ENCODE measurements around the gene MED19. TPM values are rescaled to one million over a fixed set of nuclear protein-coding genes. Genes with fewer than 3 reads are reported as not detected.
"Not testable (repeated sequence)": the region's sequence is repeated elsewhere in the genome, so short reads cannot be mapped to it uniquely, and the experiment has no call there.

MED19 gene
- total RNA-seq, 1 donor from 2014 or later, result 19.7 TPM

DNA sequence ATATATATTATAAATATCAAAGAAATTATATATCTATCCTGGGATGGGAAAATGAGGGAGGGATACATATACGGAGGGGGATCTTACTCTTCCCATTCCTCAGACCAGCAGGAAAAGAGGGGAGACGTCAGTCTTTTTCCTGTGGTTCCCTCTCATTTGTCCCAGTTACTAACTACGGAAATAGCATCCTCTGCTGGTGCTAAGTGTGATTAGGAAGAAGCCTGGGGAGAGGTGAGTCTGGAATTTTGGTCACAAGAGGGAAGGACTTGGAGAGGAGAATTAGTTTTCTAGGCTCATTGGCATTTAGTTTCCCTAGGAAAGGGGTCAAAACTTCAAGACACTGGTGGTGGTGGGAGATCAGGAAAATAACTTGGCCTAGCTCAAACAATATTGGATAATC, 11.6 kb downstream of the MED19 start:
- Mint-ChIP-seq H3K27me3 (ENCODE audit: low read depth) (no peaks in the 10 kb centered on the region), H3K4me3 (no peak overlapping the region), H3K9me3 (no peaks in the 10 kb centered on the region), H3K4me1 (no peaks in the 10 kb centered on the region), H3K27ac (no peak overlapping the region), H3K36me3 (peaks cover 42% of the 10 kb centered on the region)
- no peak for TF ChIP-seq CTCF (IDR thresholded peaks at IDR 0.05; ENCODE audit: unreplicated experiment)
- no peak for DNase-seq (ENCODE audit: low spot score in 2 of 2, unreplicated experiment in 2 of 2)

- no peak for TF ChIP-seq CTCF (IDR thresholded peaks at IDR 0.05; ENCODE audit: unreplicated experiment)
- Mint-ChIP-seq H3K36me3 (peaks cover 42% of the 10 kb centered on the region), H3K4me1 (no peaks in the 10 kb centered on the region), H3K27me3 (ENCODE audit: low read depth) (no peaks in the 10 kb centered on the region), H3K27ac (no peak overlapping the region), H3K9me3 (no peaks in the 10 kb centered on the region), H3K4me3 (no peak overlapping the region)
- no peak for DNase-seq (ENCODE audit: low spot score in 2 of 2, unreplicated experiment in 2 of 2)
Measured at GRCh38 chr11:57699813-57700212, 12.2 kb downstream of the MED19 start.

GRCh38 chr11:57698843-57699365, 13.1 kb downstream of the MED19 start:
- Mint-ChIP-seq H3K27ac (no peak overlapping the region), H3K4me3 (no peak overlapping the region)

GRCh38 chr11:57690474-57690873, 21.5 kb downstream of the MED19 start:
- H3K9me3 Mint-ChIP-seq; H3K4me3 Mint-ChIP-seq; H3K4me1 Mint-ChIP-seq; DNase-seq (ENCODE audit: low spot score in 2 of 2, unreplicated experiment in 2 of 2); H3K27ac Mint-ChIP-seq; H3K27me3 Mint-ChIP-seq (ENCODE audit: low read depth): not testable (repeated sequence)
- peaks cover 30% of the 10 kb centered on the region for H3K36me3 Mint-ChIP-seq

More at GRCh38 chr11:57698843-57699365, 13.1 kb downstream of the MED19 start:
- no peak for TF ChIP-seq CTCF (IDR thresholded peaks at IDR 0.05; ENCODE audit: unreplicated experiment)
- Mint-ChIP-seq H3K27me3 (ENCODE audit: low read depth) (no peaks in the 10 kb centered on the region), H3K36me3 (peaks cover 37% of the 10 kb centered on the region), H3K4me1 (no peaks in the 10 kb centered on the region), H3K9me3 (no peaks in the 10 kb centered on the region)
- no peak for DNase-seq (ENCODE audit: low spot score in 2 of 2, unreplicated experiment in 2 of 2)

- no peaks in the 10 kb centered on the region for H3K27me3 Mint-ChIP-seq (ENCODE audit: low read depth)
- DNase-seq (ENCODE audit: low spot score in 2 of 2, unreplicated experiment in 2 of 2), result no peak
- H3K27ac Mint-ChIP-seq, result no peak overlapping the region
- H3K4me1 Mint-ChIP-seq, result no peaks in the 10 kb centered on the region
- no peak overlapping the region for H3K4me3 Mint-ChIP-seq
- H3K36me3 Mint-ChIP-seq, result peaks cover 26% of the 10 kb centered on the region
- no peak for TF ChIP-seq CTCF (IDR thresholded peaks at IDR 0.05; ENCODE audit: unreplicated experiment)
- H3K9me3 Mint-ChIP-seq, result no peaks in the 10 kb centered on the region
Measured at GRCh38 chr11:57681168-57681567, 30.8 kb downstream of the MED19 start.

GRCh38 chr11:57680552-57680874, 31.5 kb downstream of the MED19 start:
- Mint-ChIP-seq H3K4me3 (no peak overlapping the region), H3K9me3 (no peaks in the 10 kb centered on the region), H3K4me1 (peaks cover 4% of the 10 kb centered on the region), H3K27ac (no peak overlapping the region), H3K27me3 (ENCODE audit: low read depth) (no peaks in the 10 kb centered on the region), H3K36me3 (peaks cover 26% of the 10 kb centered on the region)
- no peak for DNase-seq (ENCODE audit: low spot score in 2 of 2, unreplicated experiment in 2 of 2)
- TF ChIP-seq CTCF (IDR thresholded peaks at IDR 0.05; ENCODE audit: unreplicated experiment), result no peak
